IPS-11a (cell line): ENCODE results near the gene ARCN1.
"Not testable (repeated sequence)": the region's sequence is repeated elsewhere in the genome, so short reads cannot be mapped to it uniquely, and the experiment has no call there.

Source experiments
- H3K4me3 ChIP-seq: one replicate; pipeline ENCODE4 v1.5.1; 2013; ENCODE audit warnings: low read depth, low read length, control low read depth

The ARCN1 gene

GRCh38 chr11:118544010-118544646 lies 28.1 kb upstream of the ARCN1 start:
- no peak overlapping the region for H3K4me3 ChIP-seq

- H3K4me3 ChIP-seq, result no peak overlapping the region
Observed at GRCh38 chr11:118544647-118545010, 27.6 kb upstream of the ARCN1 start.

- no peak overlapping the region for H3K4me3 ChIP-seq
Observed at GRCh38 chr11:118545533-118545932, 26.7 kb upstream of the ARCN1 start.

DNA sequence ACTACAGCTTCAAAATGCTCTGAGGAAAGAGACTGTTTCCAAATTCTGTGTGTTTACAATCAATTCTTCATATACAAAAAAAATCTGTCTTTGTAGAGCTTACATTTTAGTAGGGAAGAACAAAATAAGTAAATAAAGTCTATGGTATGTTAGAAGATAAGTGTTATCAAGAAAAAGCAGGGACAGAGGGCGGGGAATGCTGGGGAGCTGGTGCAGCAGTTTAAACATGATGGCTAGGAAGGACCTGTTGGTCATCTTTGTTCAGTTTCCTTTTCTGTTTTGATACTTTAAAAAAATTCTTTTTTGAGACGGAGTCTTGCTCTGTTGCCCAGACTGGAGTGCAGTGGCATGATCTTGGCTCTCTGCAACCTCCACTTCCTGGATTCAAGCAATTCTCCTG lies 25.1 kb upstream of the ARCN1 start:
- H3K4me3 ChIP-seq, result no peak overlapping the region

DNA sequence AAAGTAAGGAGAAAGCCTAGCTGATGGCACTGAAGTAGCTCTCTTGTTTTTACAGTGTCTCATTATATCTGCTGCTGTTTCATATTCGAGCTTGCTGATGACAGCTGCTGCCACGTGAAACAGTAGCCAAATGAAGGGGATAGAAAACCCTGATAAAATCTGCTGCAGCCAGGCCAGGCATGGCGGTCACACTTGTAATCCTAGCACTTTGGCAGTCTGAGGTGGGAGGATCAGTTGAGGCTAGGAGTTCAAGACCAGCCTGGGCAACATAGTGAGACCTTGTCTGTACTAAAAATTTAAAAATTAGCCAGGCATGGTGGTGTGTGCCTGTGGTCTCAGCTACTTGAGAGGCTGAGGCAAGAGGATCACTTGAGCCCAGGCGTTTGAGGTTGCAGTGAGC lies 19.9 kb upstream of the ARCN1 start:
- no peak overlapping the region for H3K4me3 ChIP-seq

DNA sequence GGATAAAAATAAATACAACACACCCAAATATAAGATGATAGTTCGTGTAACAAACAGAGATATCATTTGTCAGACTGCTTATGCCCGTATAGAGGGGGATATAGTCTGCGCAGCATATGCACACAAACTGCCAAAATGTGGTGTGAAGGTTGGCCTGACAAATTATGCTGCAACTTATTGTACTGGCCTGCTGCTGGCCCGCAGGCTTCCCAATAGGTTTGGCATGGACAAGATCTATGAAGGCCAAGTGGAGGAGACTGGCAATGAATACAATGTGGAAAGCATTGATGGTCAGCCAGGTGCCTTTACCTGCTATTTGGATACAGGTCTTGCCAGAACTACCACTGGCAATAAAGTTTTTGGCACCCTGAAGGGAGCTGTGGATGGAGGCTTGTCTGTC lies 11.4 kb upstream of the ARCN1 start:
- no peak overlapping the region for H3K4me3 ChIP-seq

DNA sequence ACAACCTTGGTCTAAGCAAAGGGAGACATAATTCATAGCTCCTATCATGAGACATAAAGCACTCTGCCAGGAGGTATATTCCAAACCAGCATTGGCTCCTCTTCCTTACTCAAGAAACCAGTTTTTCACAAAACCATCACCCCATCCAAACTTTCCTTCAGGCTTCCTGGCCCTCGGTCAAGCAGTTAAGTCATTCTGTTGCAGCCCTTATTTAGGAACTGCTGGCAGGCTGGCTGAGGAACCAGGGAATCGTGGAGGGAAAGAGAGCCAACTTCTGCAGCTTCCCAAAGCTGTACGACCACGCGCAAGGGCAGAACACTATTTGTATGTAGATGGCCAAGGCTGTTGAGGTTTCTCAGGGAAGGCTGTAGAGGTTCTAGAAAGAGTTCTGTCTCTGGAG lies 7.2 kb upstream of the ARCN1 start:
- no peak overlapping the region for H3K4me3 ChIP-seq

GRCh38 chr11:118569670-118570069 lies 2.5 kb upstream of the ARCN1 start:
- H3K4me3 ChIP-seq, result no peak overlapping the region

DNA sequence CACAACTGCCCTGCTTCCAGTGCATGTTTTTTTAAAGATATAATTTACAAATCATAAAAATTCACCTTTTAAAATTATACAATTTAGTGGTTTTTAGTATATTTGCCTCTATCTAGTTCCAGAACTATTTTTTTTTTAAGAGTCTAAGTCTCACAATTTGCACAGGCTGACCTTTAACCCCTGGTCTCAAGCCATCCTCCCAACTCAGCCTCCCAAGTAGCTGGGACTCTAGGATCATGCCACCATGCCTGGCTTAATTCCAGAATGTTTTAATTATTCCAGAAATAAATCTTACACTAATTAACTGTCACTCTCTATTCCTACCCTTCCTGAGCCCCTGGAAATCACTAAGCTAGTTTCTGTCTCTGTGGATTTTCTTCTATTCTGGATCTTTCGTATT lies 1.4 kb upstream of the ARCN1 start:
- no peak overlapping the region for H3K4me3 ChIP-seq

- peak overlapping the region; percentile 95 for H3K4me3 ChIP-seq
Observed at GRCh38 chr11:118571701-118572060, 528 bp upstream of the ARCN1 start.

DNA sequence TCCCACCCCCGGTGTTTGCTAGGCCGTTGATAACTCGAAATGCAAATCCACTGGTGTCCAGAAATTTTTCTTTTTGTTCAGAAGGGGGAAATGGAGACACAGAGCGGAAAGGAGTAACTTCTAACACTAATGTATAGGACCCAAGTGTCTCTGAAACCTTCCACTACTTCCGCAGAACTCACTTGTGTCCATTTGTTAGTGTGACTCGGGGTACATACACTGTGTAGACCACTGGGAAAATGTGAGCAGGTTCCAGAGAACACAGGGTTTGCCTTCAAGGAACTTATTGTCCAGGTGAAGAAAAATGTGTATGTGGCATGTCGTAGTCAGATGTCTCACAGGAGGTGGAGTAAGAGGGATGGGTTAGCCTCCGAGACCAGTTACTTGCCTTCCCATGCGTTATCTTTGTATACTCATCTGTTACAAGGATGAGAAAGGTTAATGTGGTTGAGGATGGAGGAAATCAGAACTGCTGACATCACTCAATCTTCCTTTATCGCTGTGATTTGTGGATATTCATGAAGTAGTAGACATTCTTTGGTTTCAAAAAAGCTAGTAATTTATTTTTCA lies 857 bp downstream of the ARCN1 start:
- peak overlapping the region; percentile 95 for H3K4me3 ChIP-seq

GRCh38 chr11:118574636-118575035 lies 2.4 kb downstream of the ARCN1 start:
- no peak overlapping the region for H3K4me3 ChIP-seq

- not testable (repeated sequence) for H3K4me3 ChIP-seq
Observed at GRCh38 chr11:118577995-118578394, 5.8 kb downstream of the ARCN1 start.

GRCh38 chr11:118581057-118581456 lies 8.8 kb downstream of the ARCN1 start:
- no peak overlapping the region for H3K4me3 ChIP-seq

GRCh38 chr11:118587952-118588351 lies 15.7 kb downstream of the ARCN1 start:
- H3K4me3 ChIP-seq, result no peak overlapping the region

DNA sequence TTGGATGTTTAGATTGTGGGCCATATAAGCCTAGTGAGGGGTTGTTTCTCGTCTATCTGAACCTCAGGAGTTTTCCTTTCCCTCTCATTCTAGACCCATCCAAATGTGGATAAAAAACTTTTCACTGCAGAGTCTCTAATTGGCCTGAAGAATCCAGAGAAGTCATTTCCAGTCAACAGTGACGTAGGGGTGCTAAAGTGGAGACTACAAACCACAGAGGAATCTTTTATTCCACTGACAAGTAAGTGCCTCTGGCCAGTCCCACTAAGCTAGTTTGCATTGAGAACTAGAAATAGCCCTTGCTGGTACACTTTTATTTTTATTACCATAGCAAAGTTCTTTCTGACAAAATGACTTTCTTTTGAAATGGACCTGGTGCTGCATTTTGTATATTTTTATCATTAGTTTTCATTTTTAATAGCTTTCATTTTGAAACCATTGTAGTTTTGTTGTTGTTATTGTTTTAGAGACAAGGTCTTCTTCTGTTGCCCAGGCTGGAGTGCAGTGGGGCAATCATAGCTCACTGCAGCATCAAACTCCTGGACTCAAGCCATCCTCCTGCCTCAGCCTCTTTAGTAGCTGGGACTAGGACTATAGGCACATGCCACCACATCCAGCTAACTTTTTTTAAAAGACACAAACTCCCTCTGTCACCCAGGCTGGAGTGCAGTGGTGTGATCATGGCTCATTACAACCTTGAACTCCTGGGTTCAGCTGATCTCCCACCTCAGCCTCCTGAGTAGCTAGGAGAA lies 20.6 kb downstream of the ARCN1 start:
- no peak overlapping the region for H3K4me3 ChIP-seq

DNA sequence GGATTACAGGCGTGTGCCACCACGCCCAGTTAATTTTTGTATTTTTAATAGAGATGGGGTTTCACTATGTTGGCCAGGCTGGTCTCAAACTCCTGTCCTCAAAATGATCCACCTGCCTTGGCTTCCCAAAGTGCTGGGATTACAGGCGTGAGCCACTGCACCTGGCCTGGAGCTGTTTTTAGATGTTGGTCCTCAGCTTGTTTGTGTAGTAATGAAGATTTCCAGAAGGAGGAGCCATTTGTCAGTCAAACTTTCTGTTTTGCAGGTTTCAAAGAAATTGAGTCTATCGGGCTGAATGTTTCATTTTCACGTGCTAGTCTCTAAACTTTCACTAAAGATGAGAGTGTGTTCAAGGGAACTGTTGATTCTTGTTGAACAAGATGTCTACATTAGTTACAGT lies 22.8 kb downstream of the ARCN1 start:
- not testable (repeated sequence) for H3K4me3 ChIP-seq

- H3K4me3 ChIP-seq, result no peak overlapping the region
Observed at GRCh38 chr11:118596224-118597146, 24.3 kb downstream of the ARCN1 start.

- no peak overlapping the region for H3K4me3 ChIP-seq
Observed at GRCh38 chr11:118597556-118597955, 25.3 kb downstream of the ARCN1 start.

DNA sequence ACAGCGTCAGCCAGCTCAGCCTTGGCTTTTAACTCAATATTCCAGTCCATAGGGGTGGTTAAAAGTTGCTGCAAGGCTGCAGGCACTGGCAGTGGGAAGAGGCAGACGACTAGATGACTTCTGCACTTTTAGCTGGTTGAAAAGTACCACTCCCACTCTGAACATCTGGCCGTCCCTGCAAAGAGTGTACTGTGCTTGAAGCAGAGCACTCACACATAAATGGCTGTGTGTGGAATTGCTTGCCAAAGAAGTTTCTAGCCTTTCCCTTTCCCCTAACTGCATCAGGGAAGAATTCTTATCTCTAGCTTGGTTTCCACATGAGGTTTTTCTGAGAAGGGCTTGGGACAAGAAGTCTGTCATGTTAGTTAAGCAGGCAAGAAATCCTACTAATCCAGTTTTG lies 30.1 kb downstream of the ARCN1 start:
- no peak overlapping the region for H3K4me3 ChIP-seq

DNA sequence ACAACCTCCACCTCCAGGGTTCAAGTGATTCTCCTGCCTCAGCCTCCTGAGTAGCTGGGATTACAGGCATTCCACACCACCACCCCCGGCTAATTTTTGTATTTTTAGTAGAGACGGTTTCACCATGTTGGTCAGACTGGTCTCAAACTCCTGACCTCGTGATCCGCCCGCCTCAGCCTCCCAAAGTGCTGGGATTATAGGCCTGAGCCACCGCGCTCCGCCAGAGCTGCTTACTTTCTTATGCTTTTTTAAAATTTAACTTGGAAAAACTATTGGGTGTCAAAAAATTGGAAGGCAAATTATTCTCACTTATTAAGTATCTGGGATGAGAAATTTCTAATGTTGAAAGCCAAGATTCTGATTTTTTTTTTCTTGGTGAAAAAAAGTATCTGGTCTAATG lies 31.5 kb downstream of the ARCN1 start:
- H3K4me3 ChIP-seq, result not testable (repeated sequence)

GRCh38 chr11:118604566-118604965 lies 32.4 kb downstream of the ARCN1 start:
- H3K4me3 ChIP-seq, result no peak overlapping the region
